ENCODE data around the gene C1QTNF9. TPM values are rescaled to one million over a fixed set of nuclear protein-coding genes. Genes with fewer than 3 reads are reported as not detected.

C1QTNF9 gene
- total RNA-seq, 1 experiment from 2014 or later: not detected

- Mint-ChIP-seq H3K9me3 (no peaks in the 10 kb centered on the region), H3K27ac (no peak overlapping the region), H3K4me1 (no peaks in the 10 kb centered on the region), H3K4me3 (no peak overlapping the region), H3K27me3 (ENCODE audit: low read depth) (no peaks in the 10 kb centered on the region), H3K36me3 (peaks cover 3% of the 10 kb centered on the region; the same call in 1 of the 2 replicates)
- POLR2A ChIA-PET: no interaction called here
- ATAC-seq (no peak), DNase-seq (ENCODE audit: low spot score) (no peak)
- CTCF ChIA-PET: interaction anchor here (1.7 kb wide), 1 partner anchor 53 kb away, joined by 5 read pairs; no protein-coding TSS in a partner anchor
- TF ChIP-seq JUN (CRISPR knock-in tag; IDR thresholded peaks at IDR 0.05) (no peak), HMGXB4 (CRISPR knock-in tag; IDR thresholded peaks at IDR 0.05) (no peak), IRF2 (CRISPR knock-in tag; IDR thresholded peaks at IDR 0.05; ENCODE audit: borderline replicate concordance, low read depth) (no peak), ZMAT4 (CRISPR knock-in tag; IDR thresholded peaks at IDR 0.05) (no peak), NFE2L1 (CRISPR knock-in tag; IDR thresholded peaks at IDR 0.05) (no peak), ETV6 (CRISPR knock-in tag; IDR thresholded peaks at IDR 0.05) (no peak), CREB1 (CRISPR knock-in tag; IDR thresholded peaks at IDR 0.05) (no peak), RELA (CRISPR knock-in tag; IDR thresholded peaks at IDR 0.05; ENCODE audit: borderline replicate concordance) (no peak), ZNF263 (CRISPR knock-in tag; IDR thresholded peaks at IDR 0.05; ENCODE audit: low read depth) (no peak), PRDM15 (CRISPR knock-in tag; IDR thresholded peaks at IDR 0.05) (no peak)
- TF ChIP-seq, protein P1, sequence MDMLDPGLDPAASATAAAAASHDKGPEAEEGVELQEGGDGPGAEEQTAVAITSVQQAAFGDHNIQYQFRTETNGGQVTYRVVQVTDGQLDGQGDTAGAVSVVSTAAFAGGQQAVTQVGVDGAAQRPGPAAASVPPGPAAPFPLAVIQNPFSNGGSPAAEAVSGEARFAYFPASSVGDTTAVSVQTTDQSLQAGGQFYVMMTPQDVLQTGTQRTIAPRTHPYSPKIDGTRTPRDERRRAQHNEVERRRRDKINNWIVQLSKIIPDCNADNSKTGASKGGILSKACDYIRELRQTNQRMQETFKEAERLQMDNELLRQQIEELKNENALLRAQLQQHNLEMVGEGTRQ (CRISPR knock-in tag; IDR thresholded peaks at IDR 0.05): no peak
- TF ChIP-seq, protein P2, sequence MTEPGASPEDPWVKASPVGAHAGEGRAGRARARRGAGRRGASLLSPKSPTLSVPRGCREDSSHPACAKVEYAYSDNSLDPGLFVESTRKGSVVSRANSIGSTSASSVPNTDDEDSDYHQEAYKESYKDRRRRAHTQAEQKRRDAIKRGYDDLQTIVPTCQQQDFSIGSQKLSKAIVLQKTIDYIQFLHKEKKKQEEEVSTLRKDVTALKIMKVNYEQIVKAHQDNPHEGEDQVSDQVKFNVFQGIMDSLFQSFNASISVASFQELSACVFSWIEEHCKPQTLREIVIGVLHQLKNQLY (CRISPR knock-in tag; IDR thresholded peaks at IDR 0.05): no peak
- TF ChIP-seq, protein P3, sequence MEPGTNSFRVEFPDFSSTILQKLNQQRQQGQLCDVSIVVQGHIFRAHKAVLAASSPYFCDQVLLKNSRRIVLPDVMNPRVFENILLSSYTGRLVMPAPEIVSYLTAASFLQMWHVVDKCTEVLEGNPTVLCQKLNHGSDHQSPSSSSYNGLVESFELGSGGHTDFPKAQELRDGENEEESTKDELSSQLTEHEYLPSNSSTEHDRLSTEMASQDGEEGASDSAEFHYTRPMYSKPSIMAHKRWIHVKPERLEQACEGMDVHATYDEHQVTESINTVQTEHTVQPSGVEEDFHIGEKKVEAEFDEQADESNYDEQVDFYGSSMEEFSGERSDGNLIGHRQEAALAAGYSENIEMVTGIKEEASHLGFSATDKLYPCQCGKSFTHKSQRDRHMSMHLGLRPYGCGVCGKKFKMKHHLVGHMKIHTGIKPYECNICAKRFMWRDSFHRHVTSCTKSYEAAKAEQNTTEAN (CRISPR knock-in tag; IDR thresholded peaks at IDR 0.05): no peak
Measured at GRCh38 chr13:24282256-24282655, 27.1 kb upstream of the C1QTNF9 start.

- ChIA-PET CTCF (interaction anchor here (0.7 kb wide), 1 partner anchor 12 kb away, joined by 5 read pairs; no protein-coding TSS in a partner anchor), POLR2A (no interaction called here)
- peaks cover 10% of the 10 kb centered on the region for H3K36me3 Mint-ChIP-seq
- H3K27ac Mint-ChIP-seq: no peak overlapping the region
- no peak overlapping the region for H3K4me3 Mint-ChIP-seq
- no peaks in the 10 kb centered on the region for H3K27me3 Mint-ChIP-seq (ENCODE audit: low read depth)
- DNase-seq (ENCODE audit: low spot score) (no peak), ATAC-seq (no peak)
- no peaks in the 10 kb centered on the region for H3K9me3 Mint-ChIP-seq
- no peaks in the 10 kb centered on the region for H3K4me1 Mint-ChIP-seq
- no peak for TF ChIP-seq JUN (CRISPR knock-in tag; IDR thresholded peaks at IDR 0.05)
- no peak for TF ChIP-seq CREM (CRISPR knock-in tag; IDR thresholded peaks at IDR 0.05)
- TF ChIP-seq ZNF138 (CRISPR knock-in tag; conservative IDR thresholded peaks at IDR 0.05): no peak
- TF ChIP-seq ERG (CRISPR knock-in tag; IDR thresholded peaks at IDR 0.05): no peak
- TF ChIP-seq, protein P4, sequence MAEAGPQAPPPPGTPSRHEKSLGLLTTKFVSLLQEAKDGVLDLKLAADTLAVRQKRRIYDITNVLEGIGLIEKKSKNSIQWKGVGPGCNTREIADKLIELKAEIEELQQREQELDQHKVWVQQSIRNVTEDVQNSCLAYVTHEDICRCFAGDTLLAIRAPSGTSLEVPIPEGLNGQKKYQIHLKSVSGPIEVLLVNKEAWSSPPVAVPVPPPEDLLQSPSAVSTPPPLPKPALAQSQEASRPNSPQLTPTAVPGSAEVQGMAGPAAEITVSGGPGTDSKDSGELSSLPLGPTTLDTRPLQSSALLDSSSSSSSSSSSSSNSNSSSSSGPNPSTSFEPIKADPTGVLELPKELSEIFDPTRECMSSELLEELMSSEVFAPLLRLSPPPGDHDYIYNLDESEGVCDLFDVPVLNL (CRISPR knock-in tag; IDR thresholded peaks at IDR 0.05; ENCODE audit: borderline replicate concordance, low read depth): no peak
- no peak for TF ChIP-seq ATF2 (CRISPR knock-in tag; IDR thresholded peaks at IDR 0.05; ENCODE audit: borderline replicate concordance, low read depth)
- TF ChIP-seq ATF1 (CRISPR knock-in tag; IDR thresholded peaks at IDR 0.05): no peak
- no peak for TF ChIP-seq ELF4 (CRISPR knock-in tag; IDR thresholded peaks at IDR 0.05; ENCODE audit: low read depth)
- TF ChIP-seq TEAD1 (CRISPR knock-in tag; IDR thresholded peaks at IDR 0.05): no peak
- TF ChIP-seq KAT7 (CRISPR knock-in tag; IDR thresholded peaks at IDR 0.05; ENCODE audit: borderline replicate concordance): no peak
Measured at GRCh38 chr13:24284889-24285565, 24.4 kb upstream of the C1QTNF9 start.

Measured in WTC11 (cell line).